KMS-11 (cell line): ENCODE results near the gene BLOC1S5.

Source experiments
- H2AFZ ChIP-seq: fragments of 200-600 bp; sonication (generic); 2 replicates; pipeline ENCODE4 v1.6.1; 2016; ENCODE audit warnings: antibody characterized with exemption, mixed run types, low read depth
- H3K27ac ChIP-seq: fragments of 200-600 bp; sonication (generic); 2 replicates; pipeline ENCODE4 v1.6.1; 2016; ENCODE audit warnings: mild to moderate bottlenecking, mixed run types
- H3K27me3 ChIP-seq: fragments of 200-600 bp; sonication (generic); 2 replicates; pipeline ENCODE4 v1.6.1; 2017; ENCODE audit warnings: mild to moderate bottlenecking, low read depth, mixed run types, moderate library complexity; ENCODE audit not compliant: insufficient read depth
- H3K36me3 ChIP-seq: fragments of 200-600 bp; sonication (generic); 2 replicates; pipeline ENCODE4 v1.6.1; 2017; ENCODE audit warnings: mild to moderate bottlenecking, mixed run types; ENCODE audit not compliant: insufficient read depth
- H3K4me1 ChIP-seq: fragments of 200-600 bp; sonication (generic); 2 replicates; pipeline ENCODE4 v1.6.1; 2016; ENCODE audit warnings: mild to moderate bottlenecking, low read depth, mixed run types; ENCODE audit not compliant: poor library complexity, severe bottlenecking
- H3K4me2 ChIP-seq: fragments of 200-600 bp; sonication (generic); 2 replicates; pipeline ENCODE4 v1.7.0; 2016; ENCODE audit warnings: mild to moderate bottlenecking, mixed run types
- H3K4me3 ChIP-seq: fragments of 200-600 bp; sonication (generic); IDR thresholded peaks from 2 replicates; pipeline ENCODE4 v1.6.1; 2017; ENCODE audit warnings: low read depth, low read length, mixed read lengths; ENCODE audit not compliant: insufficient read depth
- H3K79me2 ChIP-seq: fragments of 200-600 bp; sonication (generic); 2 replicates; pipeline ENCODE4 v1.6.1; 2016; ENCODE audit warnings: low read depth, mixed run types; ENCODE audit not compliant: insufficient read depth
- H3K9ac ChIP-seq: fragments of 200-600 bp; sonication (generic); 2 replicates; pipeline ENCODE4 v1.6.1; 2016; ENCODE audit warnings: mild to moderate bottlenecking, mixed run types
- H4K20me1 ChIP-seq: fragments of 200-600 bp; sonication (generic); 2 replicates; pipeline ENCODE4 v1.6.1; 2016; ENCODE audit warnings: mild to moderate bottlenecking, mixed run types; ENCODE audit not compliant: insufficient read depth
- CTCF ChIP-seq: fragments of 200-600 bp; sonication (generic); conservative IDR thresholded peaks from 2 replicates; pipeline ENCODE4 v1.6.1; 2017; ENCODE audit warnings: low read depth, mild to moderate bottlenecking, antibody characterized with exemption, low read length, moderate library complexity, mixed read lengths

Gene BLOC1S5

GRCh38 chr6:8025191-8025590 is 39.0 kb downstream of the BLOC1S5 start:
- H3K36me3 ChIP-seq, result no peaks in the 10 kb centered on the region
- no peak for TF ChIP-seq CTCF

GRCh38 chr6:8023638-8024037 is 40.6 kb downstream of the BLOC1S5 start:
- Histone ChIP-seq H4K20me1 (no peaks in the 10 kb centered on the region), H3K4me2 (no peak overlapping the region), H3K79me2 (no peaks in the 10 kb centered on the region; the same call in 1 of the 2 replicates), H3K4me3 (no peak overlapping the region), H3K27ac (no peak overlapping the region), H3K36me3 (no peaks in the 10 kb centered on the region), H3K4me1 (no peaks in the 10 kb centered on the region), H3K9ac (no peak overlapping the region), H2AFZ (no peak overlapping the region), H3K27me3 (no peaks in the 10 kb centered on the region)
- TF ChIP-seq CTCF, result no peak

More at GRCh38 chr6:8025191-8025590, 39.0 kb downstream of the BLOC1S5 start:
- Histone ChIP-seq H3K27me3 (no peaks in the 10 kb centered on the region), H3K4me1 (no peaks in the 10 kb centered on the region), H3K4me3 (no peak overlapping the region), H2AFZ (no peak overlapping the region), H3K79me2 (peaks cover 4% of the 10 kb centered on the region; the same call in 1 of the 2 replicates), H3K4me2 (no peak overlapping the region), H3K9ac (no peak overlapping the region), H4K20me1 (no peaks in the 10 kb centered on the region), H3K27ac (no peak overlapping the region)

GRCh38 chr6:8020083-8020482 is 44.1 kb downstream of the BLOC1S5 start:
- Histone ChIP-seq H3K4me2 (no peak overlapping the region), H3K9ac (no peak overlapping the region), H3K27me3 (no peaks in the 10 kb centered on the region), H3K79me2 (no peaks in the 10 kb centered on the region), H2AFZ (no peak overlapping the region), H3K27ac (no peak overlapping the region), H3K4me3 (no peak overlapping the region), H3K4me1 (no peaks in the 10 kb centered on the region), H3K36me3 (no peaks in the 10 kb centered on the region), H4K20me1 (no peaks in the 10 kb centered on the region)
- TF ChIP-seq CTCF, result no peak

GRCh38 chr6:8017705-8018104 is 46.5 kb downstream of the BLOC1S5 start:
- no peak overlapping the region for H3K4me3 ChIP-seq
- no peak overlapping the region for H3K9ac ChIP-seq

More at GRCh38 chr6:8017705-8018104, 46.5 kb downstream of the BLOC1S5 start:
- no peaks in the 10 kb centered on the region for H3K79me2 ChIP-seq
- no peak overlapping the region for H2AFZ ChIP-seq
- H3K27ac ChIP-seq, result no peak overlapping the region
- H3K36me3 ChIP-seq, result no peaks in the 10 kb centered on the region
- H4K20me1 ChIP-seq, result no peaks in the 10 kb centered on the region
- TF ChIP-seq CTCF, result no peak
- no peaks in the 10 kb centered on the region for H3K4me1 ChIP-seq
- no peaks in the 10 kb centered on the region for H3K27me3 ChIP-seq
- H3K4me2 ChIP-seq, result no peak overlapping the region
